Globus pallidus (tissue), 1 donor: ENCODE data around the gene SORCS2.

ENCODE experiments used
- DNase-seq: peaks from one replicate; pipeline ENCODE4 v3.0.0-alpha.2; 2015; ENCODE audit warnings: low spot score

Gene SORCS2

DNA sequence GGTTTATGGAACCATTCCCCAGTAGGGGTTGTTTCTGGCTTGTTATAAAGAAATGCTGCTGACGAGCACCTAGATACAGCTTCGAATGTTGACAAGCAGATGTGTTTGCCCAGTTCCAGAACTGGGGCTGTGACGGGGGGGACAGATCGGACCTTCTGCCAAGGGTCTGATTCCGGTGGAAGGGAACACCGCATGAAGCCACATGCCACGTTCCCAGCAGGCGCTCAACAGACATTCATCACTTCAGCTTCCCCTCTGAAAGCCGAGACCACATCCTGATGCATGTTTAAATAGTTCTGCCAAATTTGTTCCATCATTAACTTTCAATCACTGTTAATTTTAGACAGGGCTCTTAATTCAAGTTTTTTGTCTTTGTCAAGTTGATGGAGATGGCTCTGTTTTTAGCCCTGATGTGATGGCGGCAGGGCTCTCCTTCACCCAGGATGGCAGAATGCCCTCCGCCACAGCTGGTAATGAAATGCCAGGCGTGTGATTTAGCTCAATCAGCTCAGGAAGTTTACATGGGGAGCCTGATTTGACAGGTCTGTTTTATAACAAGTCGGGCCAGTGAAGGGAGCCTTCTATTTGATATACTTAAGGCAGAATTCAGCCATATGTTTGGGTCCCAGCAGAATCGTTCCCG, 185.0 kb downstream of the SORCS2 start:
- no peak for DNase-seq

DNA sequence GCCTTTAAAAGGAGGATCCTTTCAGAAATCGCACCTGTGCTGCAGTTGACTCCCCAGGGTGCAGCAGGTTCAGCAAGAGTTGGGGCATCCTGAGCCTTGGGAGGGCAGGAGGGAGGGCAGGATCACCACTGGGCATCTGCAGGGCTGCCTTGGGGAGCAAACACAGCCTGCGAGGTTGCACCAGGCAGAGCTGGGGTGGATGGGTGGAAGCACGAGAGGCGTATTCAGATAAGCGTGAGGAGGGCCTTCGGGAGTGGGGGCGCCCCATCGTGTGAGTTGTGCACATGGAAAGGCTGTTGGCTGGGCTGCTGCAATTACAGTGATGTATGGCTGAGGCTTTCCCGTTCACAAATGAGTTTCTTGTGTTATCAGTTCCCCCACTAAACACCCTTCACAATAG, 186.8 kb downstream of the SORCS2 start:
- DNase-seq = no peak

DNA sequence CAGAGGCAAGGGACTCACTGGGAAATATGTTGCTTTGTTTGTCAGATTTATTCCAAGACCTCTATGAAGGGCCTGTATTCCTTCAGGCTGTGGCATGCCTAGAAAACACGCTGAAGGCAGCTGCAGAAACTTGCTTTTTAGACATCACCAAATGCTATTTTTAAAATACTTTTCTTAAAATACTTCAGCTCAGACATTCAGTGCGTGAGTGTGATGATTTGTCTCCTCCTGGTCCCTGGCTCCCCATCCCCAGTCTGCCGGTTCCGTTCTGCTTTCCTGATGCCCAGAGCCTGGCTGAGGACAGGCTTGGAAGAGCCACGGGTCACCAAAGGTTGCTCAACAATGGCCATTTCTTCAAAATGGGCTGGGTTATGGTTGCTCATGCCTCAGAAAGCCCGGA, 187.4 kb downstream of the SORCS2 start:
- no peak for DNase-seq

DNA sequence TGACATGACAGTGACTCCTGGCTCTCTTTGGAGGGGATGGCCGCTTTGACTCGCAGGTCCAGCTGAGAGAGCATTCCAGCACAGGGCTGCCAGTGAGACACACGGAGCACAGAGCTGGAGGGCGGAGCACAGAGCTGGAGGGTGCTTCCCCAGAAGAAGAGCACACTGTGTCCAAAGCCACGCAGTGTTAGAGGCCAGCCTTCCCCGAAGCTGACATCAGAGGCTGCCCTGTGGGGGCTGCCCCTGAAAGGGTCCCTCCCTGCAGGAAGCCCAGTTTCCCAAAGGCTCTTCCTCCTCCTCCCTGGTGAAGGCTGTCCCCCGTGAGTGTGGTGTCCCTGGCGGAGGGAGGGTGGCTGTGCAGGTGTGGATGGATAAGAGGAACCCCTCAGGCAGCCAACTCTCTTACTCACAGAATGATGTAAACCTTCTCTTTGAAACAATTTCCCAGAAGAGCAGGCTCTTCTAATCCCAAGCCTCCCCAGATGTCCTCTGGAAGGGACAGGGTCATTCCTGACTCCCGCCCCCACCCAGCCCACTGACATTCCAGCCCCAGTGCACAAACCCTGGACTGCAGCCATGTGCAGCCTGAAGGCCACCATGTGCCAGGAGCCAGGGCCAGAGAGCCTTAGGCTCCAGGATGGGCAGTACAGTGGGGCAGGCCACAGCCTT, 189.0 kb downstream of the SORCS2 start:
- DNase-seq = peak; percentile 45

DNA sequence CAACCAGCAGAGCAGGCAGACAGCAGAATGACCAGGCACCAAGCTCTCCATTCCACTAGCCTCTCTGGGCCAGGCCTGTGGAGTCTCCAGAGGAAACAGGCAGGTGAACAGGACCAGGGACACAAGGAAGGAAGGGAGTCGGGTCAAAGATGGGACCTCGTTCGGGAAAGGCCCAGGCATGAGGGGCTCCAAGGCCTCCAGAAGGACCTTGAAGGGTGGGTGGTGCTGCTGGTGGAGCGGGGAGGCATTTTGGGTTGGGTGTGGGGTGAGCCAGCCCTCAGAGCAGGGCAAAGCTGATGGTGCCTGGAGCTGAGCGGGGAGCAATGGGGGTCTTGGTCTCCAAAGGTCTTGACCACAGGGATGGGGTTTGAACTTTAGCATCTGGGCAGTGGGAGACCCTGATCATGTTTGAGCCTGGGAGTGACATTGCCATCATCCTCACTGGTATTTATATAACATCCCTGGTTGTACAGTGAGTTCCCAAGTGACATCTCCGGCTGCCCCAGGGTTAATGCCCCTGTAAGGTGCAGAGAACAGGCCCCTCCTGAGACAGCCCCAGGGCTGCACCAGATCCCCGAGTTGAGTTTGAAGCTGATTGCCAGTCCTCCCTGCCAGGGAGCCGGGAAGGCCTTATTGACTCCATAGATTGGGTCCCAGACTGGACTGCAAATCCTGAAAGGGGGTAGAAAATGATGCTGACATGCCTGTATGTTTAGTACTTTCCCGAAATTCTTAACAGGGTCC, 189.7 kb downstream of the SORCS2 start:
- no peak for DNase-seq

DNA sequence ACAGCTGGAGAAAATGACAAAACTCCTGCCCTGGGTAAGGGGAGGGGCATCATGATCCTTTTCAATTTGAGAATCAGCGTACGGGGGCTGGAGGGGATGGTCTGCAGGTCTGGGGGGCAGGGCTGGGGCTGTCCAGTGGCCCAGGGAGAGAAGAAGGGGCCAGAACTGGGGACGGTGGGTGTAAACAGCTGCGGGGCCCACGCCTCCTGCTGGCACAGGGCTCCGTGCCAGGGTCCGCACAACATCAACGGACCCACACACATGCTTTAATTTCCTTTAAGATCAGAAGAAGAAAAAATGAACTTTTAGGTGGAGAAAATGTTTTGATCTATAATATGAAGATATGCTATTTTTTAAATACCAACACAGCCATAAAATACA, 190.3 kb downstream of the SORCS2 start:
- DNase-seq = no peak

DNA sequence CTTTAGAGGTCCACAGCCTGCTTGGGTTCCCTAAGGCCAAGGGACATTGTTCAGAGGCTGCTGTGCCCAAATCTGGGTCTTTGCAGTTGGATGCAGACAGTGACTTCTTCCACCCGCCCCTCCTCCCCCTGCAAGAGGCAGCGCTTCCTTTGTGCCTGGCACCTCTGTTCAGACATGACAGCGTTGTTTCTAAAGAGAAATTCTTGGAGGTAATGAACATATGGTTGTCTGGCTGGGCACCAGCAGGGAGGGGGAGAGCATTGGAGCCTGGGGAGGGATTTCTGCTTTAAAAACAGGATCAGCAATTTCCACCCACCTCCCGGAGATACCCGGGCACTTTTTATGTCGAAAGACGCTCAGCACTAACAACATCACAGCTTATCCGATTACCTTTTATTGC, 190.9 kb downstream of the SORCS2 start:
- DNase-seq = no peak

DNA sequence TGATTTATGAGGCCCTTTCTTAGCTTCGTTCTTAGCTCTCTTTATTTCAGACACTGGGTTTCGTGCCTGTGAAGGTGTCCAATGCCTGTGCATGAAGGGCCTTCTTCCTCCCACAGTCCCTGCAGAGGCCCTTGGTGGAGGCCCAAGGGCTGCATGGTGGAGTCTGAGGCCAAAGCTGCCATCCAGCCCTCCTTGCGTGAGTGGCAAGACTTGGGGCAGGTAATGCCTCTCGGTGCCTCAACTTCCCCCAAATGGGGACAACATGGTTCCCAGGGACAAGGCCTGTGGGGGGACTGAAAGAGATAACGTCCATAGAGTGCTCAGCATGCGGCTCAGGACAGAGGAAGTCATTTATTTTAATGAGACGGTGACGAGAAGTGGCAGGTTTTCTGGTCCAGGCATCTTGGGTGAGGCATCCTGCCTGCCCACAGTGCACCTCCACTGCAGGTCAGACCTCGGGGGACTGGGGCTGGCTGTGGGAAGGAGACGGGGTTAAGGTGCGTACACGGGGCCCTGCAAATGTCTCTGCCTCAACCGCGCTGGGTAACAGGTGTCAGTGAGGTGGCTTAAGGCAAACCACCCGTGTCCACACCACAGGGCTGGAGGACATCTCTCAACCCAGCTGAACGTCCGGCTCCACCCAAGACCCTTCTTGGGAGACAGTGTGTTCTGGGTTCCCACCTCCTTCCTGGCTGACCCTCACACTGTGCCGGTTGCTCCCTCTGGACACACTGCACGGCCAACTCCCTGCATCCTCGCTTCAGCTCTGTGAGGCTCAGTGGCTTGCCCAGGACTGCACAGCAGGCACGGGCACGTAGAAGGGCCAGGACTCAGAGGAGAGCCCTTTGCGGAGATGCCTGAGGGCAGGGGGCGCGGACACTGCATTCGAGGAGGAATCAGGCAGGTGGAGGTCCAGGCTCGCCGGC, 191.9 kb downstream of the SORCS2 start:
- no peak for DNase-seq

DNA sequence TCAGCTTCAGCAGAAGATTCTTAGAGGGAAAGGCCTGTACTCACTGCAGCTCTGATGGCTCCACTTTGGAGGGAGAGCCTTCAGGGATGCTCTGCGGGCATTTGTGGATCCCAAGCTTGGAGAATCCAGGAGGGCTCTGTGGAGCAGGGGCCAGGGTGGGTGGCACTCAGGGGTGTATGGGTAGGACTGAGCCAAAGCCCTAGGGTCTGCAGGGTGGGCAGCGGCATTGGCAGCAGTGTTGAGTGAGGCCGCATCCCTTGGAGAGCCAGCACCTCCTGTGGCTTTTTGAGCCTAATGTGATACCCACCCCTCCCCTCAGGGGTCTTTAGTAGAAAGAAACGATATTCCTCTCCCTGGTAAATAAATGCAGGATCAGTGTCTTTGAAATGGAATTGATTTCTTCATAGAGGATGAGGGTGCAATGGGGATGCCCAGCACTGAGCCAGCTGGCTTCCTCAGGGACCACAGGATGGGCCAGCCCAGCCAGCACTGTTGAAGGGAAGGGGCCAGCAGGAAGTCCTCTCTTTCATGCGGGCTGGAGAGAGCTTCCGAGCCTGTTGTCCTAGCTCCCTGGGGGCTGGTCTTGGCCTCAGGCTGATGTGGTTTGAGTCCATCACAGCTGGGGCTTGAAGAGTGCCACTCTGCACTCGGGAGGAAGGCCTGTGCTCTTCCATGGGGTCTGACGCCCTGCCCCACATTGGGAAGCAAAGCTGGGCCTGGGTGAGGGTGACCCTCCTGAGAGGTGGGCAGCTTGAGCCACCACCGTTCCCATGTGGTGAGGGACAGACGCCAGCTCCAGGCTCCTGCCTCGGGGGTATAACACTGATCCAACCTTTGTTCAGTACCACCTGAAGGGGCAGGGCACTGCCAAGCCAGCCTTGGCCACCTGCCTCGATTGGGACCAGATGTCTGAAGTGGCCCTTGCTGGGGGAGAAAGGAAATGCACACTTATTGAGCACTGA, 192.9 kb downstream of the SORCS2 start:
- DNase-seq = no peak

DNA sequence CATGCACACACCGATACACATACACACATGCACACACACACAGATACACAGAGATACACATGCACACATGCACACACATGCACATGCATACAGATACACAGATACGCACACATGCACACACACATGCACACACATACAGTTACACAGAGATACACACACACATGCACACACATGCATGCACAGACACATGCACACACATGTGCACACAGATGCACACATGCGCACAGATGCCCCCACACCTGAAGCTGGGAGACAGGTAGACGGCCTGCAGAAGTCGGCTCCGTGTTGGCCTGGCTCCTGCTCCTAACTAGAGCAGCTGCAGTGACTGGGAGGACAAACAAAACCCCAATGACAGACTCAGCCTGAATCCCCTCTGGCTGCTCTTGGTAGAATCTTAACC, 195.6 kb downstream of the SORCS2 start:
- DNase-seq = no peak

DNA sequence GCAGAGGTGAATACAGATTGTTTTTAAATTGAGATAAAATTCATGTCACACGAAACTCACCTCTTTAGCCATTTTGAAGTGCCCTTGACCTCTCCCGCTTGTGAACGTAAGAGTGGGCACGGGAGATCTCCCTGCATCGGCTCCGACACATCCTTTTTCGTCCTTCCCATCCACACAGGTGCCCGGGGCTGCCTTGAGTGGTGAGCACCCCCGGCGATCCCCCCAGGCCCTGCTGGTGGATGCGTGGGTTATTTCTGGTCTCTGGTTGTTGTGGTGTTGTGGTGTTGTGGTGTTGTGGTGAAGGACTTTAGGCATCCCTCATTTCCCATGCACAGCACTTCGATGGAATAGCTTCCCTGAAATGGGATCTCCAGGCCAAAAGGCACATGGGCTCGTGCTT, 196.3 kb downstream of the SORCS2 start:
- no peak for DNase-seq

DNA sequence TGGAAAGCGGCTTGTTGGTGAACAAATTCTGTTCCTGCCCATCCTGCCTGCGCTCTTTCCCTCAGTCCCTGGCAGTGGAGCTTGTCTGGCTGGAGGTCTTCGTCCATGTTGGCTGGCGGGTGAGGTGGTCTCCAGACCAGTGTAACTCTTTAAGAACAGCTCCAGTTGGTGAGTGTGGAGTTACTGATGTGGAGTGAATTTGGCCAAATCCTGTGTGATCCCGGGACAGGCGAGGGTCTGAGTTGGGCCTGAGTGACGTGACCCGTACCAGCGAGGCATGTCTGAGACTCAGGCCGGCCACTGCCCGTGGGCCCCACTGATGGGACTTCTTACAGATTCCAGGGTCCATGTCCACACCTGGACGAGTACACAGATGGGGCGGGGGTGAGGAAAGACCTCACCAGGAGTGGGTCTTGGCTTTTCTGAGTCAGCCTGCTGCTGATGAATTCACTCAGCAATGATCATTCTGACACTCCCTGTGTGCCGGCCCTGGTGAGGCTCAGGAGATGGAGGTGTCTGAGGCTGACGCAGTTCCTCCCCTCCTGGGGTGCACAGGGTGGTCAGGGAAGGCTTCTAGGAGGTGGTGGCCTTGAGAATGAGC, 196.9 kb downstream of the SORCS2 start:
- no peak for DNase-seq

DNA sequence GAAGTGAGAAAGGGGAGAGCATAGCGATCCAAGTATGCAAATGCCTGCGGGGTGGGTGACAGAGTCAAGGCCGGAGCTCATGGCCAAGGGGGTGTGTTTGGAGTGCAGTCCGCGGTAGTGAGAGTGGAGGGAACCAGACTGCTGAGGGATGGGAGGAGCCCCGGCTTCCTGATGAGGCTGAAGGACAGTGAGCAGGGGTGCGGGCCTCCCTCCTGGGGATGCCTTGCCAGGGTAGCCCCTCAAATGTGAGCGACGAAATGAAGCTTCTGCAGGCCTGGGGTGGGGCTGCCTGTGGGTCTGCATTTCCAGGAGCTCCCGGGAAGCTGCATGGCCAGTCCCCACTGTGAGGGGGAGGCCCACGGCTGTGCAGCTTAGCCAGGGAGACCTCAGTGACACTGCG, 197.4 kb downstream of the SORCS2 start:
- no peak for DNase-seq

DNA sequence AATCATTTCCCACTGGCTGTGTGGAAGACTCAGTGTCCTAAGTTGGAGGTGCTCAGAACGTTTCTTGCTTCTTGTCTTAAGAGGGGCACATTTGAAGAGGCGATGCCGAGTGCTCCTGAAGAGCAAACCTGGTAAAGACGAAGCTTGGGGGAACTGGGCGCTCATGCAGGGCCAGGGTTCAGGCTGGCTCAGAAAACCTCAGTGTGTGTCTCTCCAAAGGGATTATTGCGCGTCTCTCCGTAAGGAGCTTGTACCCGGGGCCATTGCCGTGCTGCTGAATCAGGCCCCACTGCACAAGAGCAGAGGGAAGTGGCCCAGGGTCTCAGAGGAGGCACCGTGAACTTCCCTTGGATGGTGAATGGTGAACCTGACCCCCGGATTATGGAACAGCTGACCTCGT, 198.0 kb downstream of the SORCS2 start:
- no peak for DNase-seq

DNA sequence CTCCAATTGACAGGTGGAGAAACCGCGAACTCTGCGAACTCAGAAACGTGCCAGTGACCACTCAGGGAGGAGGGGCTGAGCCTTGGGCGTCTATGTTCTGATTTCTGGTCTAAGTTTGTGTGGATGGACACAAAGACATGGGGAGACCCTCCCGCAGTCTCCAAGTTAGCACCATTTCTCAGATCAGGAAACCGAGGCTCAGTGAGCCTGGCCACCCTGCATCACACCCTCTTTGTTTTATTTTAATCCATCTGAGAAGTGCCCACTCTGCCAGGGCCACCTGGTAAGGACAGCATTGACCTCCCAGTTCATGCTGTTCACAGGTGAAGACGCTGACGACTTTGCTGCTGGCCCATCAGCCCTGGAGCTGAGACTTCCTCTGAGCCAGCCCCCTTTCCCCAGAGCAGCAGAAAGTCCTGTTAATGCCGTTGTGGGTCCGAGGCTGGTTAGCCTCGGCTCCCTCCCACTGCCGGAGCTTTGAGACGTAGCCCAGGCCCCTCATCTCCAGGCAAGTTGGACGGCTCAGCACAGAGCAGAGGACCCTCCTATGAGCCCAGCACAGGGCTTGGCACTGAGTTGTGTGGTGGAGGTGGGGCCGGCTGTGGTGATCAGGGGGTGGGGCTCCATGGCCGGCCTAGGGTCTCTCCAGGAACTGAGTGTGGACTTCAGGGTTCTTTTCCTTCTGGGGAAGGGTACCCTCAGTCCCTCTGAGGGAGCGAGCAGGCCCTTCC, 198.7 kb downstream of the SORCS2 start:
- DNase-seq = no peak

DNA sequence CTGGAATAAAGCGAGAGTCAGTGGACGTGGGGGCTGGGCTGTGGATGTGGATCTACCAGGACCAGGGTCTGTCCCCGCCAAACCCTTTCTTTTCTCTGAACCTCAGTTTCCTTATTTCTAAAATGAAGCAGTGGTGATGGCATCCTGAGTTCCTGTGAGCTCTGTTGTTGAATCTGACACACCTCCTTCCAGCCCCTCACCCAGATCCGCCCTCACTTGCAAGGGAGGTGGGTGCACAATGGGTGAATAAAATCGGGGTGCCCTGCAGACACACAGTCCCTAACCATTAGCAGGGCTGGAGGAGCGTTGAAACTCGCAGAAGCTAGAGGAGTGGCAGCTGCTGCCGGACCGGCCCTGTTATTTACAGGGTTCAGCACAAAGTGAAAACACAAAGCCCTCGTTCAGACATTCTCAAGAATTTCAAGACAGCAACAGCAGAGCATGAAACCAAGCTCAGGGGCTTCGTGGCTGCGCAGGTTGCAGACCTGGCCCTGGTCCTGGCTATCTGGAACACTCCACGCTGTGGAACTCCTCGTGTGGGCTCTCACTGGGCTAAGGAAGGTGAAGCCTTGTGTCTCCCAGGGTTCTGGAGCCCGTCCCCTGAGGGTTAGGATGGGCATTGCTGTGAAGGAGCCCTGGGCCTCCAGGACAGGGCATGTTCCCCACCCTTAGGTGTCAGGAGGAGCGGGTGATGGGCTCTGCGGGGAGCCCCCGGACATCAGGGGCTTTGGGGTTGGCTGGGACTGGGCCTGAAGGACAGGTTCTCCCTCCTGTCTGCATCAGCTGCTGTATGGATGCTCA, 199.5 kb downstream of the SORCS2 start:
- DNase-seq = no peak

DNA sequence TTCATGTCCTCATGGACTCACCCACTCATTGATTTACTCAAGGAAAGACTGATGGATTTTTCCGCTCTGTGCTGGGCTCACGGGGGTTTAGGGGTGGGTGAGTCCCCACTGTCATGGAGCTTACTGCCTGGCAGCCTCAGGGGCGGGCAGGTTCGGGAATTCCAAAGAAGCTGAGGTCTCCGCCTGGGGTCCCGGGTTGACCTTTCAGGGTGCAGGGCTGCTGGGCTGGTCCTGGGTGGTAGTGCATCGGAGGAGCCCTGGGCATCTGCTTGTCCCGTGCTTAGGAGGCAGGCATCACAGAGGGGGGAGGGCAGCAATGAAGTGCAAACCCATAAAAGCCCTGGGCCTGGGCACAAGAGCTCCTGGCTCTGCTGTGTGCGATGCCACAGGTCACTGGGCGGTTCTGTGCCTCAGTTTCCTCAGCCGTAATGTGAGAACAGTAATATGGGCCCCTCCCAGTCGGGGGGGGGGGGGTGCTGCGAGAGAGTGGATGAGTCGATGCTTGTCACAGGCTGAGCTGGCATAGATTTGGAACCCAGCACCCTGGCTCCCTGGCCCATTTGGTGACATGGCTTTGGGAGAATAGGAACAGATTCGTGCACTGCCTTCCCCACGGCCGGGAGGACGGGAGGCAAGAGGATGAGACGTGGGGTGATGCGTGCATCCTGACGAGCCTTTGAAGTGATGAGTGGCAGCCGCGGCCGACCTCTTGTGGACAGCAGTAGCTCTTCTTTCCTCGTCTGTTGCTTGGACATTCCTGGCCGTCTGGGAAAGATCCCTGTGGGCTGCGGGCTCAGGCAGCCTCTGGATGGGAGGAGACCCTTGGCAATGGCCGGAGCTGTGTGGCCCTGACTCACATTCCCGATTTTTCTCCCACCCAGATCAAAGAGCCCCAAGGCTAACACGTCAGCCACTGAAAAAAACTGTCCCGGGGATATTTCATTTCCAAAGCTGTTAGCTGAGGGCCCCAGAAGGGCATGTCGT, 200.4 kb downstream of the SORCS2 start:
- peak; percentile 59 for DNase-seq
